ENCODE data around the gene RALGAPA1. TPM values are rescaled to one million over a fixed set of nuclear protein-coding genes. Genes with fewer than 3 reads are reported as not detected.
"Not testable (repeated sequence)": the region's sequence is repeated elsewhere in the genome, so short reads cannot be mapped to it uniquely, and the experiment has no call there.

Gene RALGAPA1
- total RNA-seq, 1 donor from 2014 or later, result 47.9 TPM

- TF ChIP-seq CTCF (IDR thresholded peaks at IDR 0.05), result no peak
- Mint-ChIP-seq H3K9me3 (ENCODE audit: unreplicated experiment) (peaks cover 19% of the 10 kb centered on the region), H3K27me3 (ENCODE audit: unreplicated experiment) (no peaks in the 10 kb centered on the region), H3K27ac (ENCODE audit: unreplicated experiment) (no peak overlapping the region), H3K36me3 (ENCODE audit: unreplicated experiment) (peaks cover 18% of the 10 kb centered on the region), H3K4me3 (ENCODE audit: unreplicated experiment) (no peak overlapping the region), H3K4me1 (ENCODE audit: unreplicated experiment) (no peaks in the 10 kb centered on the region)
- no peak for DNase-seq (ENCODE audit: extremely low spot score, unreplicated experiment)
These were observed 32.3 kb downstream of the RALGAPA1 start for GRCh38 chr14:35776823-35777222.

- H3K27ac Mint-ChIP-seq (ENCODE audit: unreplicated experiment); H3K27me3 Mint-ChIP-seq (ENCODE audit: unreplicated experiment); DNase-seq (ENCODE audit: extremely low spot score, unreplicated experiment); H3K4me1 Mint-ChIP-seq (ENCODE audit: unreplicated experiment); H3K4me3 Mint-ChIP-seq (ENCODE audit: unreplicated experiment): not testable (repeated sequence)
- peaks cover 20% of the 10 kb centered on the region for H3K36me3 Mint-ChIP-seq (ENCODE audit: unreplicated experiment)
- peaks cover 12% of the 10 kb centered on the region for H3K9me3 Mint-ChIP-seq (ENCODE audit: unreplicated experiment)
These were observed 33.0 kb downstream of the RALGAPA1 start for GRCh38 chr14:35776085-35776484.

GRCh38 chr14:35766700-35767082, 42.4 kb downstream of the RALGAPA1 start:
- Mint-ChIP-seq H3K4me1 (ENCODE audit: unreplicated experiment) (no peaks in the 10 kb centered on the region), H3K36me3 (ENCODE audit: unreplicated experiment) (peaks cover 12% of the 10 kb centered on the region), H3K27ac (ENCODE audit: unreplicated experiment) (no peak overlapping the region), H3K4me3 (ENCODE audit: unreplicated experiment) (no peak overlapping the region), H3K27me3 (ENCODE audit: unreplicated experiment) (no peaks in the 10 kb centered on the region), H3K9me3 (ENCODE audit: unreplicated experiment) (no peaks in the 10 kb centered on the region)
- no peak for TF ChIP-seq CTCF (IDR thresholded peaks at IDR 0.05)
- DNase-seq (ENCODE audit: extremely low spot score, unreplicated experiment), result no peak

GRCh38 chr14:35766036-35766699, 42.9 kb downstream of the RALGAPA1 start:
- no peak for TF ChIP-seq CTCF (IDR thresholded peaks at IDR 0.05)
- H3K27ac Mint-ChIP-seq (ENCODE audit: unreplicated experiment), result no peak overlapping the region
- peaks cover 10% of the 10 kb centered on the region for H3K36me3 Mint-ChIP-seq (ENCODE audit: unreplicated experiment)
- no peak overlapping the region for H3K4me3 Mint-ChIP-seq (ENCODE audit: unreplicated experiment)
- H3K4me1 Mint-ChIP-seq (ENCODE audit: unreplicated experiment), result no peaks in the 10 kb centered on the region
- DNase-seq (ENCODE audit: extremely low spot score, unreplicated experiment), result no peak
- H3K9me3 Mint-ChIP-seq (ENCODE audit: unreplicated experiment), result no peaks in the 10 kb centered on the region
- H3K27me3 Mint-ChIP-seq (ENCODE audit: unreplicated experiment), result no peaks in the 10 kb centered on the region

- no peak for TF ChIP-seq CTCF (IDR thresholded peaks at IDR 0.05)
- H3K4me3 Mint-ChIP-seq (ENCODE audit: unreplicated experiment), result no peak overlapping the region
- H3K9me3 Mint-ChIP-seq (ENCODE audit: unreplicated experiment), result no peaks in the 10 kb centered on the region
- no peak overlapping the region for H3K27ac Mint-ChIP-seq (ENCODE audit: unreplicated experiment)
- H3K4me1 Mint-ChIP-seq (ENCODE audit: unreplicated experiment), result no peaks in the 10 kb centered on the region
- DNase-seq (ENCODE audit: extremely low spot score, unreplicated experiment), result no peak
- H3K36me3 Mint-ChIP-seq (ENCODE audit: unreplicated experiment), result peaks cover 23% of the 10 kb centered on the region
- H3K27me3 Mint-ChIP-seq (ENCODE audit: unreplicated experiment), result no peaks in the 10 kb centered on the region
These were observed 47.2 kb downstream of the RALGAPA1 start for GRCh38 chr14:35761922-35762321.

Data from osteocyte (in vitro differentiated cells).